ENCODE results near the gene ZNF469. TPM values are rescaled to one million over a fixed set of nuclear protein-coding genes. Genes with fewer than 3 reads are reported as not detected.
A peak's percentile ranks its signal among the peaks of the same experiment; 100 is the strongest.

Gene ZNF469
- total RNA-seq, 6 donors from 2014 or later, result 0.98 to 4.2 (median 2.4) TPM

DNA sequence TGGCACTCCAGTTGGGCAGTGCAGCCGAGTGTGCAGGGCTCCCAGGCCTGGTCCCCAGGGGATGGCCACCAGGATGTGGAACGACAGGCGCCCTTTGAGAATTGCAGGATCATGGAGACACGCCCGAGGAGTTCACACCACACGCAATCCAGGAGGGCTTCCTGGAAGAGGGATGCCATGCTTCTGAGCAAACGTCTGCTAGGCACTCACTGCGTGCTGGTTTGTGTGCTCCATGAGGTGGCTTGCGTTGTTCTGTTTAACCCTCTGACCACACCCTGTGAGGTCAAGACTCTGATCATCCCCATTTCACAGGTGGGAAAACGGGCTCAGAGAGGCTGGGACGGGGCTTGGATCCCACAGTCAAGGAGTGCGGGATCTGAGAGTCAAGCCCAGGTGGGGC lies 37.7 kb downstream of the ZNF469 start:
- TF ChIP-seq CTCF (IDR thresholded peaks at IDR 0.05) (no peak), POLR2A (IDR thresholded peaks at IDR 0.05) (no peak), POLR2AphosphoS5 (IDR thresholded peaks at IDR 0.05) (no peak), EP300 (IDR thresholded peaks at IDR 0.05) (no peak)
- Histone ChIP-seq H3K27ac (no peak overlapping the region), H3K4me3 (no peak overlapping the region), H3K27me3 (no peaks in the 10 kb centered on the region), H3K36me3 (no peaks in the 10 kb centered on the region), H3K9me3 (no peaks in the 10 kb centered on the region), H3K4me1 (no peaks in the 10 kb centered on the region)
- ATAC-seq (ENCODE audit: low FRiP score in 2 of 2) (no peak), DNase-seq (peak in 1 of 2 donors; percentile 33)
- 73 to 81% methylated on average over 3 to 12 of the region's 12 CpGs for WGBS, 2 donors

GRCh38 chr16:88421301-88421700 lies 38.5 kb downstream of the ZNF469 start:
- DNase-seq, result peak in 1 of 2 donors; percentile 69
- no peak for TF ChIP-seq CTCF (IDR thresholded peaks at IDR 0.05)
- TF ChIP-seq POLR2AphosphoS5 (IDR thresholded peaks at IDR 0.05), result no peak
- no peak for TF ChIP-seq EP300 (IDR thresholded peaks at IDR 0.05)
- TF ChIP-seq POLR2A (IDR thresholded peaks at IDR 0.05), result no peak
- 85 to 90% methylated on average over 4 to 12 of the region's 14 CpGs for WGBS, 2 donors
- H3K4me3 ChIP-seq, result no peak overlapping the region
- no peaks in the 10 kb centered on the region for H3K27me3 ChIP-seq
- H3K27ac ChIP-seq, result no peak overlapping the region
- H3K36me3 ChIP-seq, result no peaks in the 10 kb centered on the region
- no peaks in the 10 kb centered on the region for H3K4me1 ChIP-seq
- no peaks in the 10 kb centered on the region for H3K9me3 ChIP-seq
- ATAC-seq (ENCODE audit: low FRiP score in 2 of 2), result no peak

DNA sequence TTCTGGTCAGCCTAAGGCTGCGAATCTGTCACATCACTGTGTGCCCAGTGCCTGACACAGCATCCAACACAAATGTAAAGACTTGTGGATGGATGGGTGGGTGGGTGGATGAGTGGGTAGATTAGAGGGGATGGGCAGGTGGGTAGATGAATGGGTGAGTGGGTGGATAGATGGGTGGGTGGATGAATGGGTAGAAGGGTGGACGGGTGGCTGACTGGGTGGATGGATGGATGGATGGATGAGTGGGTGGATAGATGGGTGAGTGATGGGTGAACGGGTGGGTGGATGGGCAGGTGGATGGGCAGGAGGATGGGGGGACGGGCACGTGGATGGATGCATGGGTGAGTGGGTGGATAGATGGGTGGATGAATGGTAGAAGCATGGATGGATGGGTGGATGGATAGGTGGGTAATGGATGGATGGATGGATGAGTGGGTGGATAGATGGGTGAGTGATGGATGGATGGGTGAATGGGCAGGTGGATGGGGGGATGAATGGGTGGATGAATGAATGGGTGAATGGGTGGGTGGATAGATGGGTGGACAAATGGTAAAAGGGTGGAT lies 39.2 kb downstream of the ZNF469 start:
- Histone ChIP-seq H3K36me3 (no peaks in the 10 kb centered on the region), H3K4me1 (no peaks in the 10 kb centered on the region), H3K9me3 (no peaks in the 10 kb centered on the region), H3K4me3 (no peak overlapping the region), H3K27ac (no peak overlapping the region), H3K27me3 (no peaks in the 10 kb centered on the region)
- DNase-seq, result no peak
- no peak for TF ChIP-seq CTCF (IDR thresholded peaks at IDR 0.05)
- TF ChIP-seq POLR2A (IDR thresholded peaks at IDR 0.05), result no peak
- TF ChIP-seq EP300 (IDR thresholded peaks at IDR 0.05), result no peak
- ATAC-seq (ENCODE audit: low FRiP score in 2 of 2), result no peak
- 51 to 52% methylated on average over 5 of the region's 5 CpGs for WGBS, 2 donors

DNA sequence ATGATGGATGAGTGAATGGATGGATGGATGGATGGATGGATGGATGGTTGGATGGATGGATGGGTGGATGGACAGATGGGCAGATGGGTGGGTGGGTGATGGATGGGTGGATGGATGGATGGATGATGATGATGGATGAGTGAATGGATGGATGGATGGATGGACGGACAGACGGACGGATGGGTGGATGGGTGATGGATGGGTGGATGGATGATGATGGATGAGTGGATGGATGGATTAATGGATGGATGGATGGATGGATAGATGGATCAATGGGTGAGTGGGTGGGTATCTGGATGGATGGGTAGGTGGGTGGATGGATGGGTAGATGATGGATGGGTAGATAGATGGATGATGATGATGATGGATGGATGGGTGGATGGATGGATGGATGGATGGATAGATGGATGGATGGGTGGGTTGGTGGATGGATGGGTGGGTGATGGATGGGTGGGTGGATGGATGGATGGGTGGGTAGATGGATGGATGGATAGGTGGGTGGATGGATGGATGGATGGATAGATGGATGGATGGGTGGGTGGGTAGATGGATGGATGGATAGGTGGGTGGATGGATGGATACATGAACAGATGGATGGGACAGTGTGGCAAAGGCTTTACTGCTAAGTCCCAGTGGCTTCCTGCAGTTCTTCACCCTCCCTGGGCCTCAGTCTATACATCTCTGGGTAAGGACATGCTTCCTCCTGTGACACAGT lies 40.1 kb downstream of the ZNF469 start:
- 46 to 51% methylated on average over 3 of the region's 3 CpGs for WGBS, 2 donors
- H3K4me3 ChIP-seq, result no peak overlapping the region
- no peak for TF ChIP-seq CTCF (IDR thresholded peaks at IDR 0.05)

GRCh38 chr16:88423448-88423850 lies 40.7 kb downstream of the ZNF469 start:
- DNase-seq, result no peak
- TF ChIP-seq CTCF (IDR thresholded peaks at IDR 0.05) (no peak), POLR2A (IDR thresholded peaks at IDR 0.05) (no peak), EP300 (IDR thresholded peaks at IDR 0.05) (no peak), POLR2AphosphoS5 (IDR thresholded peaks at IDR 0.05) (no peak)
- WGBS, 2 donors, result 85 to 92% methylated on average over 6 of the region's 6 CpGs
- Histone ChIP-seq H3K27ac (no peak overlapping the region), H3K4me1 (no peaks in the 10 kb centered on the region), H3K27me3 (no peaks in the 10 kb centered on the region), H3K4me3 (no peak overlapping the region), H3K36me3 (no peaks in the 10 kb centered on the region), H3K9me3 (no peaks in the 10 kb centered on the region)
- no peak for ATAC-seq (ENCODE audit: low FRiP score in 2 of 2)

More for the DNA sequence above, 40.1 kb downstream of the ZNF469 start:
- H3K4me1 ChIP-seq, result no peaks in the 10 kb centered on the region
- H3K36me3 ChIP-seq, result no peaks in the 10 kb centered on the region
- ATAC-seq (ENCODE audit: low FRiP score in 2 of 2) (no peak), DNase-seq (no peak)
- no peak overlapping the region for H3K27ac ChIP-seq
- H3K9me3 ChIP-seq, result no peaks in the 10 kb centered on the region
- no peaks in the 10 kb centered on the region for H3K27me3 ChIP-seq

All from upper lobe of left lung (tissue), 6 donors.